NCI-H69 (cell line): ENCODE measurements around the gene MYO1D.

Source experiments
- DNase-seq: peaks from one replicate; lab custom pipeline; 2025; lab: John Stamatoyannopoulos, UW

Gene MYO1D

DNA sequence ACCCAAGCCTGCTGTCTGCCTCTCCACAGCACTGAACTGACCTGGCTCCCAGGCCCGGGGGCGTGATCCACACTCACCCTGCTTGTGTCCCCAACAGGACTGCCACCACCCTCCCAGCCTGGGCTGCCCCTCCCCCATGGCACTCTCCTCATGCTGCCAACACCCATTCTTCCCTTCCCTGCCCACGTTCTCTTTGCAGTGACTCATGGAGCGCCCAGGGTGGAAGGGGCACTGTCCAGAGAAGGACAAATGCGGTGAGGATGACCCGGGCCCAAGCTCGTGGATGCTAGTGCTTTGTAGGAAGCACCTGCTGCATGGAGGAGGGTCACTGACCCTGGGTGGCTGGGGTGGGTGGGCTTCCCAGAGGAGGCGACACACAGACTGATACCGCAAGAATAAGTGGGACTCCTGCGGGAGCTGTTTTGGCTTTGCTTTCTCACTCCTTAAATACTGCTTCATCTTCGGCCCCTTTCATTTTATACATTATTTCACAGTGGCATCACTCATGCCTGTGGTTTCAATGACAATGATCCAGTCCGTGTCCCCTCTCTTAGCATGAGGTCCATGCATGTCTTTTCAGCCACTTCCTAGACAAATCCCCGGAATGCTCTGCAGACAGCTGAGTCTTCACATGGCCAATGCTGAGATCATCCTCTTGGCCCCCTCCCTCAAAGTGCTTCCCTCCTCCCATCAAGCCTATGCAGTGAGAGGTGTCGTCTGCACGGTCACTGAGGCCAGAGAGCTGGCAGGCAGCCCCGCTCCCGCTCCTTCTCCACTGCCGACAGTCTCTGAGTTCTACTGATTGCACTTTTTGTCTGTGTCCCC lies 372.5 kb downstream of the MYO1D start:
- DNase-seq: no peak

DNA sequence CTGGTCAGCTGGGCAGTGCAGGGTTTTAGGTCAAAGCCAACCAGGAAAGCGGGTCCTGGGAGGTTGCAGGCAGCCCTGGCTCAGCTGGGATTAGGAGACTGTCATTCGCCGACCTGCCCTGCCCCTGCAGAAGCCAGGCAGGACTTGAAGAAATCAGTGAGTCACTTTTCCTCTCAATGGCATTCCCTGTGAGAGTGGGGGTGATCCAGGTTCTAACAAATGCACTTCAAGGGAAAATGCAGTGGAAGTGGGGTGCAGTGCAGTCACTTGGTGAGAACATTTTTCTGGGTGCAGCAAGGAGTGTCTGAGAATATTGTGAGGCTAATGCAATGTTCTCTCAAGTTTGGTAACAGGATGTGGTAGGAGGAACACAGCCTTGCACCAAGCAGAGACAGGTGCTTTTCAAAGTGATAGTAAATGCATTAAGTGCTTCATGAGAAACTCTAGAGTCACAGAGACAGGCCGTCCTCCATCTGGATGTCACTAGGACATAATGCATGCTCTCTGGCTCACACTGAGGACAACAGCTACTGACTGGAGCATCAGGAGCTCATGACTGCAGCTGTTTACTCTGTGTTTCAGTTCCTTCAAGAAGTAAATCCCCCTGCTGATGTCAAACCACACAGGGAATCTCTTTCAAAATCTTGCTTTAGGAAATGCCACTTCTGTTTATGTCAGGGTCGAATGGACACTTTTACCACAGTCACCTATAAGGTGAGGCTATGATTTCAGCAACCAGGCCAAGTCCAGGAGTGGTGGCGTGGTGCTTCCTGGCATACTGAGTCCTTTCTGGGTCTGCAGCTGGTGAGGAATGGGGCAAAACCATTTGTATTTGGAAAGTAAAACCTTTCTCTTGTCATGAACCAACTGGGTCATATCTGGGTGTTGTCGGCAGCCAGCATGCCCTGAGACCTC lies 373.4 kb downstream of the MYO1D start:
- no peak for DNase-seq

DNA sequence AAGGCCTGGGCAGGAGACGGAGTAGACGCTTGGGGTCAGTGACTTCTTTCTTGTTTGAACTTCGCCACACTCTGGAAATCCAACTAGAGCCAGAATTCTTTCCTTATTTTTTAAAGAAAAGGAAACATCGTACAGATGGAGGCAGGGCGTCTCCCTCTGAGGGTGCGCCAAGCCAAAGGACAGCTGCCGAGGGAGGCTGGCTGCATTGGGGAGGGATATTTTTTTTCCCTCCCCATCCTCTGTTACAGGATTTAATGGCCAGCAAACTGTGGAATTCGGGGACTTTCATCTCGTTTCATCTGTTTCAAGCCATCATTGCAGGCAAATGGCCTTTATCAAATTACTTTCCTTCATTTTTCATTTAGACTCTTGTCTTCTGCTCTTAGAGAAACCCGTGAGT lies 374.2 kb downstream of the MYO1D start:
- DNase-seq: no peak

DNA sequence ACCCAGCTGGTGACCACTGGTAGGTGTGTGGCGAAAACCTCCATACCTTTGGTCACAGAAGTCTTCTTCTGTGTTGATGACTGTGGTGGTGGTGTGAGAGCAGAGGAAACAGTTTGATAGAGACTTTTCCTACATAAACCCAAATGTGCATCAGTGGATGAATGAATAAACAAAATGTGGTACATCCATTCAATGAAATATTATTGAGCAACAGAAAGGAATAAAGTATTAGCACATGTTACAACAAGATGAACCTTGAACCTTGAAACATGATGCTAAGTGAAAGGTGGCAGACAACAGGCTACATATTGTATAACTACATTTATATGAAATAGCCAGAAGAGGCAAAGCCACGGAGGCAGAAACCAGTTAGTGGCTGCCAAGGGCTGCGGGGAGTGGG lies 374.9 kb downstream of the MYO1D start:
- no peak for DNase-seq

DNA sequence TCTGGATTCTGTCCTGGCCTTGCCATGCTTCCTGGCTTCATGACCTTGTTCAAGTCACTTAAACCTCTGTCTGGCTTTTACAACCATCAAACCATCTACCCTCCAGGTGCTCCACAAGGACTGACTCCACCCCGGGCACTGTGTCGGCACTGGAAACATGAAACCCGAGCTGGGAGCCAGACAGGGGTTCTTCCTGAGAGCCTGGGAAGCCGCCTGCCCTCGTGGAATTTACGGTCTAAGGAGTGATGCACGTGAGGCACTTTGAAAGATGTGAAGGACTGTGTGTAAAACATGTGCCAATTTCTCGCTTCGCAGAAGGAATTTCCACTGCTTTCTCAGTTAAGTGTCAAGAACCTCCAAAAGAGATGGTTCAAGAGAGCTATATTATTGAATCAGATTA lies 378.5 kb downstream of the MYO1D start:
- DNase-seq: peak; percentile 85

DNA sequence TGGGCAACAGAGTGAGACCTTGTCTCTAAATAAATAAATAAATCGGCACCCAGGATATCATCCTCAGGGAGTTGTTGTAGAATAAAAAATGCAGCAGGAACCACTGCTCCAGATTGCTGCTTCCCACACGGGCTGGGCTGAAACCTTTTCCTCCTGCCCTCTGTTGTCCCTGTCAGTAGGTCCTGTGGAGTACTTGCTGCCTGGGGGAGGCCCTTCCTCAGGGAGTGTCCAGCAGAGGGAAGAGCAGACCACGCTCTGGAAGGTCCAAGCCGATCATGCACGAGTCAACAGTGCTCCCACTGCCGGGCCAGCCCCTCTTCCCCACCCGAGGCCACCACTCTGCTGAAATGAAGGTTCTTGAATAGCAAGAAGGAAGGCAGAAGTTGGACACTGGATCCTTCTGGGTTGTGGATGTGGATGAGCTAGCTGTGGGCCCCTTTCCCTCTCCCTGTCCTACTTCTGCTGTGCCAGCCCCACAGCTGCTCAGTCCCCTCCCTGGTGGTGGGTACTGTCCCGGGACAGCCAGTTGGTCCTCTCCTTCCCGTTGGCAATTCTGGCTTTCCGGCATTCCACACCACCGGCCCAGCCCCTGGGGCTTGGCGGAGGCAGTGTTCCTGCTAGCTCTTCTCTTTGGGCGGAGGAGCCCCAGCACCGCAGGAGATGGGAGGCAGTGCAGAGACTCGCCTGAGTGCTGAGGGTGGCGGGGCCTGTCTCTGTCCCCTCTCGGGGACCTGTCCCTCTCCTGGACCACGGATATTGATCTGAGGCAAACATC lies 379.3 kb downstream of the MYO1D start:
- DNase-seq: no peak

DNA sequence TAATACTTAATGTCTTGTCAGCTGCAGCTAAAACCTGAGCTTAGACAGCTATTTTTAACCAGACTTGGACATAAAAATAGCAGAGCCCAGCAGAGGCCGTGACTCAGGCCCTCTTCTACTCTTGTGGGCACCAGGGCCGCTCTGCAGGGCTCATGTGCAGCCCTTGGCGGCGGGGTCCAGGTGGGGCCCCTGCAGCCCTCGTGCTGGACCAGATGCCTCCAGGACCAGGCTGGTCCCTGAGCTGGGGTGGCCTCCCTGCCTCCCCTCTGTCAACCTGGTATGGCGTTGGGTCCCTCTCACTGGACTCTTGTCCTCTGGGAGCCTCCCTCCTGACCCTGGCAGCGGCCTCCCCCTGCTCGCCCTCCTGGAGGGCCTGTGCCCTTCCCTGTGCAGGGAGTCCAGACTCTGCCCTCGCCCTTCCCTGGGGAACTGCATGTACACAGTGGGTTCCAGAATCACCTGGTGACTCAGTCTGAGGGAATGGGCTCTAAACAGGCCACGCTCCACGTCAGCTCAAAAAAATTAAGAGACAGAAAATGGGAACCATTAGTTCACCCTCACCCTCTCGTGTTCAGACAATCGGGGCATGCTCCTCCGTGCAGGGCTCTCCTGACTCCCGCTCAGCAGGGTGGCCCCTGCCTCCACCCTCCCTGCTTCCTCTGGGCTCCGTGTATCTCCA lies 380.4 kb downstream of the MYO1D start:
- DNase-seq: no peak

DNA sequence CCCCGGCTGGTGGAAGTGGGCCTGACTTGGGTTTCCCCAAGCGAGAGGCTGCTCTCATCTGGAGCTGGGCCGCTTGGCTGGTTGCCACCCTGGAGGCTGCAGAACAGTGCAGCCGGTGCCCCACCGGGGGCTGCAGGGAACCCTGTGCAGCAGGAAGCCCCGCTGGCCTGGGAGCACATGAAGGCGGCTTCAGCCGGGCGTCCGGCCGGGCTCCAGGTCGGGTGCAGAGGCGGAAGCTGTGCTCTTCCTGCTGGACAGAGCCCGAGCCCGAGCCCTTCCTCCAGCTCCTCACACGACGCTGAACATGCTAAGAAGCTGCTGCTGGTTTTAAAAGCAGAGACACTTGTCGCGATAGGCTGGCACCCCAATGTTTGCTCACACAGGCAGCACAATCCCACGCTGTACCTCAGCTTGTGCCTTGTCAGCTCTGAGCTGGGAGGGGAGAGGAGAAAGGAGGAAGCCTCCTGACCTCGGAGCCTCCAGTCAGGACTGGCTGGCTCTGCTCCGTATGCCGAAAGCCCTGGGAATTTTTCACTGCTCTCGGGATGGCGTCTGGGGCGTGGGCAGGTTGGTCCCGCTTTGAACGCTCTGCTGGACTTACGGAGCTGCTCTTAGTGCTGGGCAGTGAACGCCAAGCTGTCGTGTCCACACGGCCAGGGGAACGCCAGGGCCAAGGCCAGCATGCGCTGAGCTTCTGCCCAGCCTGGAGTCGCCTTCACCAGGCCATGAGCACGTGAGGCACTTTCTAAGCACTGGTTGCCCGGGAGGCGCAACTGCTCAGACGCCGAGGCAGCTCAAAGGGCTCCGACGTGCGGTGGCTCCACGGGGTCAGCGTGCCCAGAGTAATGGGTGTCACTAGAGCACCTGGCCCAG lies 381.3 kb downstream of the MYO1D start:
- peak; percentile 37 for DNase-seq

DNA sequence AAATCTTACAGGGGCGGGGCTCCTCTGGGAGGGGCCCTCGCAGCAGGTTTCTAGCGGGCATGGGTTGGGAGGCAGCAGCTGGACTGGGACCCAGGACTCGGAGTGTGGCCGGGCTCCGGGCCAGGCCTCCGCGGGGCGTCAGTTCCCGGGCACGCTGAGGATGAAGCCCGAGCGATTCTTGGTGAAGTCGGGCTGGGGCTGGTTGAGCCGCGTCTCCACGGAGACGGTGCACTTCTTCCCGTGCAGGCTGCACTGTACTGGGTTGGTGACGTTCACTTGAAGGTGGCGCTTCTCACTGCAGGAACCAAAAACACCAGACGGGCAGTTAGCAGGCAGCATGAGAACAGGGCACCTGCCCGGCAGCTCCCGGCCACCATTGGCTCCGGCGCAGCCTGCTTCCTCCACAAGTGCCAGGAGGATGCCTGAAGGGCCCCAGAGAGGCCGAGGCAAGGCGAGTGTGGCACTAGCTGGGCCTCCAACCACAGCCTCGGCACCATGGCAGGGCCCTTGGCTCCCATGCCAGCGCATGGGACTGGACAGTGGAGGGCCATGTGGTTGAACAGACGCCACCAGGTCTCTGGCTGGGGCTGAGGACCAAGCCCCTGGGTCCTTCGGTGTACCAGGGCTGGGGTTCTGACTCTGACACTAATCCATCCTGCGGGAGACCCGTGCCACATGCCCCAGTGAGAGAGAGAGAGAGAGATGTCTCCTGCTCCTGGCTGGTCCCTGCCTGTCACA lies 382.1 kb downstream of the MYO1D start:
- peak; percentile 96 for DNase-seq

DNA sequence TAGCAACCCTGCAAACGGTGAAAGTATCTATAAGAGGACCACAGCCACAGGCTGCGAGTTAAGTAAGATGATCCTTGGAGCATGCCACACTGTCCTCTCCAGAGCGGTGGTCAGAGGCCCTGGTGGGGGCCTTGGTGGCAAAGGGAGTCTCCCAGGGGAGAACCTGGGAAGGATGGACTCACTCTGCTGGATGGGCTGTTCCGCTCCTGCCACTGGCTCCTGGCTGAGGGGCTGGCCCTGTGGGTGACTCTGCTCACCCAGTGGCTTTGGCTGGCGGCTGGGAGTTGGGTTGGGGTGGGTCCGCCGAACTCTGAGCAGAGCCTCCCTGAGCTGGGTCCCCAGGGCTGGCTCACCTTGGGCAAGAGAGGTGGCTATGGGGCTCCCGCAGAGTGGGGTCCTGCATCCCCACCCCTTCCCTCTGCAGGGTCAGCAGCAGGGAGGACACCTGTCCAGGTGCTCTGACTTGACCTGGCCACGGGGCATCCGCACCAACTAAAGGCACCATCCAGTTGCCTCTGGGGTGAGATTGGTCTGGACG lies 382.9 kb downstream of the MYO1D start:
- peak; percentile 47 for DNase-seq

DNA sequence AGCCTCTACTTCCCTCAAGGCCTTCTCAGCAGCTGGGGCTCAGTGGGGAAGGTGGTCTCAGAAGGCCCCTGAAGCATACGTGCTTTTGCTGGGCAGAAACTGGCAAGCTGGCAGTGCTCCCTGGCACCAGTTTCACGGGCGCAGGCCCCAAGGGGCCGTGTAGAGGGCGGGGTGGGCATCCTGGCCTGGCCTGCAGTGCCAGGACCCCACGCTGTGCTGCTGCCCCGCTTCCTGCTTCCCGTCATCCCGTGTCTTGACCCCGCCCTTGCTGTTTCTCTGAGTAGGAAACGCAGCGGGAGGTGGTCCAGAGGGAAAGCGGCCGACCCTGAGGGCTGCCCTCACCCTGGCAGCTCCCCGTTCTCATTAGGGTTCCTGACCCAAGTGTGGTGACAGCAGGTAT lies 383.4 kb downstream of the MYO1D start:
- DNase-seq: peak; percentile 47

DNA sequence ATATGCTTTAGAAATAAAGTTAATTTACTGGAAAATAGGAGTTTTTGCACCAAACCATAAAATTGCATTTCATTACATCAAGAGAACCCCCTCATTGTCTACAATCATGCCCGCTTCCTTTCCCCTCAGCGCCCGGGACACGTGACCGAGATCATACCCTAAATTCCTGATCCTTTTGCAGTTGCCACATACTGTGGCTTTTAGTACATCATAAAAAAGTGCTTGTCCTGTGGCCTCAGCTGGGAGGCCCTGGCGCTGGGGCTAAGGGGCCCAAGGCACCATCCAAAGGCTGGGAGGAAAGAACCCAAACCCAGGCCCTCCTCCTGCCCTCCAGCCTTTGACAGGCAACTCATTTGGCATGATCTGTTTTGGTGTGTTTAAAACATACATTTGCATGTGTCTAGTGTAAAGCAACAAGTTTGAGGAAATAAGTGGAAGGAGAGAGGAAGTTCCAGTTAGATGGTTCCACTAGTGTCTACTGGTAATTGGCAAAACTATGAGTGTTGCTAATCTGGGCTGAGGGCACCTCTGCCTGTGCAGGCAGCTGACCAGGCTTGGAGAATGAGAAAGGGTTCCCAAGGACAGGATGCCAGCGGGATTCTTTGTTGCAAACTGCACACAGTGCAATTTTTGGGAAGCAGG lies 384.2 kb downstream of the MYO1D start:
- DNase-seq: no peak

DNA sequence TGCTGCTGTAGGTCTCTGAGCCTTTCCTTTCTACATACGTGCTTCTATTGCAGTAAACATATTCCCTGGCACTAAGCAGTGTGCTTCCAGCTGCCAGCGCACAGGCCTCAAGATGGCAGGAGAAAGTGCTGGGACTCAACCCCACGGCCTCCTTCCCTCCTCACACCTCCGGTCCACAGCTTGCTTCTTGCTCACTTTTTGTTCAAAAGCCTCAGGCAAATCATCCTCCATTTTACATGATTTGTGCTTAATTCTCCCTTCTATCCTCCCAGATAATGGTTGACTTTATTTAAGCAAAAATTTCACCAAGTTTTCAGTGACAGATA lies 384.7 kb downstream of the MYO1D start:
- DNase-seq: peak; percentile 34

DNA sequence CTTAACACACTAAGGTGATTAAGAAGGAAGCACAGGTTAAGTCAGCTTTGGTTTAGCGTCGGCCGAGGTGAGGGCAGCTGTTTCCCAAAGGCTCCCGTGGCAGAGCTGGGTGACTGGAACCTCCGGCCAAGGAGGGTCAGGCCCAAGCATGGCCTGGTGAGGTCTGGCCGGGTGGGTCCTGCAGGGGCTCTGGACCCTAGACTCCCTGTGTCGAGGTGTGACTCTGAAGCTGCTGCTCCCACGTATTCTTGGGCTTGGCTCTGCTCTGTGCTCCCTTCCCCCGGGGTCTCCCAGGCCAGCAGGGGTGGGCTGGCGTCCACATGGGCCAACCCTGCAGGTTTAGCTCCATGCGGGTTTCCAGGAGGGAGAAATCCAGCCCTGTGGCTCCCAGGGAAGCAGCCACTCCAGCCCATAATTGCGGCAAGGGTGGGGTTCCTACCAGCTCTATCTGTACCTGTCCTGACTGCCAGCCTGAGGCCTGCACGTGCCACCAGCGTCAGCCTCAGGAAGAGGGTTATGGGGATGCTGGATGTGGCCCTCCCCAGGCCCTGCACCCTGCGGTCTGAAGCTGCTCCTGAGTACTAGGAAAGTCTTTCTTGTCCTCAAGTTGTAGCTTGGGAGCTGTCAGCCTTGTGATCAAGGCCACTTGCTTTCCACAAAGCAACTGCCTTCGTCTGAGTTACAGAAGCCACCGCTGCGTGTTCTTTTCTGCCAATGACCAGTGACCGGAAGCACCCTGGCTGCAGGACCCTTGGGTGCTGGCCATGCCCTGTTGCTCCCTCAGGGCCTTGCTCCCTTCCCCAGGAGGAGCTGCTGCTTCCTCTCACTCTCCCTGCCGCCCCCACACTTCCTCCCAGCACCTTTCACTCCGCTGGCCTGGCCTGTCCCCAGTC lies 385.3 kb downstream of the MYO1D start:
- peak; percentile 31 for DNase-seq

DNA sequence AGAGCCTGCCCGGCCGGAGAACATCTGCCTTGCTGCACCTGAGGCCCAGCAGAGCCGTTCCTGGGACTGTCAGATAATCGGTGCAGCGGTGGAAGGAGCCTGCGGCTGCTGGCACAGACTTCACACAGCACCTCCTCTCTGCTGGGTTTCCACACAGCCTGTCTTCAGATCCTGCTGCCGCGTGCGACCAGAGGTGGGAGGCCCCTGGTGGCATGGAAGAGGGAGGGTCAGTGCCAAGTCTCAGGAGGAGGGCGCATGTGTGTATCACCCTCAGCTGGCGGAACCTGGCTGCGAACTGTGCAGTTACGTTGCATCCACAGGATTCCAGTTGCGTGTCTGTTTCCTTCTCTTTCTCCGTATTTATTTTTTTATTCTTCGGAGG lies 386.8 kb downstream of the MYO1D start:
- peak; percentile 86 for DNase-seq

DNA sequence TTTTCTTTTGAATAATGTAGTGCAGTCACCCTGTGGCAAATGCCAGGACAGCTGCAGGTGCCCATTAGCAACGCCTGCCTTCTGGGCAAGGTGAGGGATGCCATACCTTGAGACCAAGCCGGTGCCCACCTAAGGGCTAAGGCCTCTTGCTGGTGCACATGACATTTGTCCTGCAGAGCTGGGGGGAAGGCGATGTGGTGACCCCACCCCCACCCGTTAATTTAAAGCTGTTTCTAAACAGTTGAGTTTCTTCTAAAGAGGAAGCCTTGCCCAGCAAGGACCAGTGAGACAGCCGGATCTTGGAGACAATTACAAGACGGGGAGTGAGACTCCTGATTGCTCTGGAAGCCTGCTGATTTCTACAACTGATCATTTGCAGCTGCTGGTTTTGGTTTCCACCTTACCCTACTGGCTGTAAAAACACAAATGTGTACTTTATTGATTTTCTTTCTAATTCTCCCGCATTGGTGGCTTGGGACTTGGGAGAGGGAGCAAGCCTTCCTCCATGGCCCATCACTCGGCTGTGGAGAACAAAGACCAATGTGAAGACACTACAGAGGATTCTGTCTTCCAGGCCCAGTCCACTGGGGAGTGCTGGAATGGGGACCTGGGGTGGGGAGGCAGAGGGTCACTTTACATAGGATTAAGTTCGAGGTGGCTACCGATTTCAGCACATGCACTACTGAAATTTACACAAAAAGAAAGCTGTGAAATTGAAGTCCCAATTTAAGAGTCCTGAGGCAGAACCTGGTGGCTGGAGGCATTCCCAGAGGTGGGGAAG lies 387.4 kb downstream of the MYO1D start:
- DNase-seq: peak; percentile 41

DNA sequence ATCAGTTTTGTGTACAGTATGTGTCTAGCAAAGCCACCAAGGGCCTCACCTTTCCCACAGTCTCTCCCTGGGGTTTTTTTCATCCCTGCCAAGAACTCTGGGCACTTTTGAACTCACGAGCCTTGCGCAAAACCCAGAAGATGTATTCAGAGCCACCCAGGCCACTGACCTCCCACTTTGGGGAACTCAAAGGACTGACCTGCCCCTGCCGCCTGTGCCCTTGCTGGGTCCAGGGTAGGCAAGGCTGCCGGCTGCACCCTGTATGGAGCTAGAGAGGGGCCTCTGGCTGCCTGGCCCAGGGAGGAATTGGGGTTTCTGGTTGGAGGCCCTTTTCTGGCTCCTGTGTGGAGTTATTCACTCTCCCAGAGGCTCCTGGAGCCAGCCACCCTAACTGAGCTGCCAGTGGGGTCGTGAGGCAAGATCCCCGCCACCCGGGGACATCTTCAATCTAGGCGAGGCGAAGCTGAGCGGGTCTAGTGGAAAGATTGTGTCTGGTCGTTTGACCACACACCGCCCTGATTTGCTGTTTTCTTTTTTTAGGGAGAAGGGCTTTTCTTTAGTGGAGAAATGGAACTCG lies 388.2 kb downstream of the MYO1D start:
- DNase-seq: no peak
